Measurements from ENCODE around the gene NACAD.

Gene NACAD

GRCh38 chr7:45075355-45075644 is 13.5 kb downstream of the NACAD start:
- DNase-seq (ENCODE audit: low read depth) = no peak

- DNase-seq (ENCODE audit: low read depth) = no peak
These were observed 14.0 kb downstream of the NACAD start for GRCh38 chr7:45074528-45075354.

- DNase-seq (ENCODE audit: low read depth) = no peak
These were observed 14.8 kb downstream of the NACAD start for GRCh38 chr7:45073786-45074527.

GRCh38 chr7:45073031-45073785 is 15.6 kb downstream of the NACAD start:
- no peak for DNase-seq (ENCODE audit: low read depth)

GRCh38 chr7:45072131-45073030 is 16.4 kb downstream of the NACAD start:
- DNase-seq (ENCODE audit: low read depth) = no peak

GRCh38 chr7:45071528-45071927 is 17.2 kb downstream of the NACAD start:
- DNase-seq (ENCODE audit: low read depth) = no peak

GRCh38 chr7:45070254-45070642 is 18.5 kb downstream of the NACAD start:
- DNase-seq (ENCODE audit: low read depth) = no peak

- no peak for DNase-seq (ENCODE audit: low read depth)
These were observed 19.1 kb downstream of the NACAD start for GRCh38 chr7:45069444-45070253.

- no peak for DNase-seq (ENCODE audit: low read depth)
These were observed 20.3 kb downstream of the NACAD start for GRCh38 chr7:45068236-45069023.

- DNase-seq (ENCODE audit: low read depth) = no peak
These were observed 21.2 kb downstream of the NACAD start for GRCh38 chr7:45067582-45067981.

GRCh38 chr7:45066409-45066808 is 22.4 kb downstream of the NACAD start:
- DNase-seq (ENCODE audit: low read depth) = no peak

GRCh38 chr7:45065031-45065995 is 23.5 kb downstream of the NACAD start:
- DNase-seq (ENCODE audit: low read depth) = no peak

GRCh38 chr7:45064047-45064725 is 24.6 kb downstream of the NACAD start:
- DNase-seq (ENCODE audit: low read depth) = no peak

- no peak for DNase-seq (ENCODE audit: low read depth)
These were observed 26.9 kb downstream of the NACAD start for GRCh38 chr7:45061806-45062425.

- no peak for DNase-seq (ENCODE audit: low read depth)
These were observed 27.4 kb downstream of the NACAD start for GRCh38 chr7:45061352-45061751.

GRCh38 chr7:45060295-45060694 is 28.5 kb downstream of the NACAD start:
- no peak for DNase-seq (ENCODE audit: low read depth)

GRCh38 chr7:45057878-45058277 is 30.9 kb downstream of the NACAD start:
- no peak for DNase-seq (ENCODE audit: low read depth)
